ENCODE results near the gene RRBP1. TPM values are rescaled to one million over a fixed set of nuclear protein-coding genes. Genes with fewer than 3 reads are reported as not detected.

RRBP1 gene
- total and polyA plus RNA-seq, 2 of the 4 experiments (the other 2 are of a cell fraction), result 90.2 to 136 TPM

- Histone ChIP-seq H2AK5ac (ENCODE audit: low read depth, low read length) (no peak overlapping the region; the same call in 1 of the 2 replicates), H4K5ac (ENCODE audit: low read depth, low read length) (no peak overlapping the region), H3K36me3 (ENCODE audit: control insufficient read depth, insufficient read depth, low read length) (no peaks in the 10 kb centered on the region), H2AK9ac (replicated peaks; ENCODE audit: low read depth, low read length, poor library complexity) (no peak overlapping the region), H4K8ac (ENCODE audit: low read depth in 2 of 2, low read length in 2 of 2) (no peak overlapping the region), H3K4me1 (ENCODE audit: control insufficient read depth, insufficient read depth, low read length) (peaks cover 21% of the 10 kb centered on the region), H2AFZ (replicated peaks; ENCODE audit: low read length, poor library complexity) (no peak overlapping the region), H3K56ac (ENCODE audit: extremely low read depth, insufficient read depth, low read length) (no peak overlapping the region), H3K27ac (ENCODE audit: insufficient read depth, low read length) (no peak overlapping the region), H2BK15ac (ENCODE audit: low read depth, low read length) (no peak overlapping the region), H2BK5ac (ENCODE audit: low read depth, low read length, poor library complexity, severe bottlenecking) (no peak overlapping the region), H3K4me2 (ENCODE audit: low read depth, low read length) (no peak overlapping the region), H3K9ac (ENCODE audit: low read depth, low read length) (no peak overlapping the region), H3K18ac (ENCODE audit: low read depth, low read length) (no peak overlapping the region), H3K9me3 (ENCODE audit: control insufficient read depth, insufficient read depth, low read length) (no peaks in the 10 kb centered on the region), H3K9me1 (ENCODE audit: insufficient read depth, low read length) (peaks cover 23% of the 10 kb centered on the region), H3K79me1 (ENCODE audit: low read depth in 1 of 2, low read length in 2 of 2) (no peaks in the 10 kb centered on the region), H3K27me3 (ENCODE audit: control insufficient read depth, insufficient read depth, low read length) (no peaks in the 10 kb centered on the region), H3K4me3 (ENCODE audit: insufficient read depth, low read depth, low read length) (no peak overlapping the region), H4K20me1 (ENCODE audit: insufficient read depth, low read length) (no peaks in the 10 kb centered on the region), H3K23ac (ENCODE audit: low read depth, low read length) (no peak overlapping the region), H4K91ac (ENCODE audit: insufficient read depth, low read depth, low read length) (no peak overlapping the region), H2BK120ac (ENCODE audit: low read depth, low read length) (no peak overlapping the region), H3K14ac (replicated peaks; ENCODE audit: low read depth, low read length) (0 out of 2 replicates have a peak overlapping the region, but pooled peaks have one; percentile 52), H3K4ac (ENCODE audit: low read depth, low read length) (peak overlapping the region; percentile 16; the same call in 1 of the 2 replicates), H2BK20ac (ENCODE audit: low read depth, low read length) (no peak overlapping the region)
- POLR2A ChIA-PET (ENCODE audit: unreplicated experiment), result no interaction called here
- CTCF ChIA-PET, result no interaction called here
- dilution Hi-C loops (cut with HindIII; ENCODE audit: low sequenced_read_pairs, unreplicated experiment), result no loop called here
- TF ChIP-seq CHD1 (IDR thresholded peaks at IDR 0.05; ENCODE audit: low read depth, low read length), result no peak
- no peak for TF ChIP-seq MAZ (IDR thresholded peaks at IDR 0.05; ENCODE audit: borderline replicate concordance, low read depth, low read length)
- no peak for TF ChIP-seq SMC3 (IDR thresholded peaks at IDR 0.05; ENCODE audit: low read depth, low read length)
- TF ChIP-seq CEBPB (IDR thresholded peaks at IDR 0.05; ENCODE audit: low read depth, low read length), result no peak
- no peak for TF ChIP-seq RCOR1 (IDR thresholded peaks at IDR 0.05; ENCODE audit: insufficient replicate concordance, low read length)
- TF ChIP-seq CTCF (conservative IDR thresholded peaks at IDR 0.05; ENCODE audit: low read depth, low read length), result no peak
- TF ChIP-seq POLR2A (IDR thresholded peaks at IDR 0.05; ENCODE audit: low read depth, low read length), result no peak
- no peak for TF ChIP-seq RFX5 (IDR thresholded peaks at IDR 0.05; ENCODE audit: low read depth, low read length)
- TF ChIP-seq NFE2L2 (IDR thresholded peaks at IDR 0.05; ENCODE audit: low read depth, low read length), result no peak
- no peak for TF ChIP-seq USF2 (IDR thresholded peaks at IDR 0.05; ENCODE audit: low read depth, low read length)
- no peak for ATAC-seq (ENCODE audit: low read depth)
- intact Hi-C loops (cut with micrococcal nuclease), result no loop called here
- in situ Hi-C loops (cut with MboI; ENCODE audit: low sequenced_read_pairs), result no loop called here
- BruUV-seq (replicated peaks), result no TSS peak
- 100% methylated on average over 1 of the region's 5 CpGs; no CpG with 5 or more reads in 1 of the 2 experiments for WGBS, 2 experiments (ENCODE audit: extremely low coverage in 2 of 2, insufficient read length in 1 of 2)
- no peak for DNase-seq
Measured at GRCh38 chr20:17715075-17715474, 33.0 kb upstream of the RRBP1 start.
